H1 (cell line): ENCODE data around the gene ASAP3.

Experiments
- CHD1 ChIP-seq: IDR thresholded peaks from 2 replicates; pipeline ENCODE4 v1.6.1; 2012; ENCODE audit warnings: low read depth, low read length, improper control_type of control experiment
- CTCF ChIP-seq, 3 experiments: IDR thresholded peaks; 1 replicate in 2 of 3; 2 replicates in 1 of 3; pipeline versions ENCODE4 v1.5.1 to v1.6.1; 2011; ENCODE audit warnings: low read length in 3 of 3, mild to moderate bottlenecking in 3 of 3, inconsistent platforms in 2 of 3, low read depth in 1 of 3, moderate library complexity in 1 of 3; ENCODE audit not compliant: insufficient read depth in 1 of 3; ENCODE audit errors: control extremely low read depth in 1 of 3
- EZH2 ChIP-seq: fragments of 200-600 bp; sonication (generic); IDR thresholded peaks from 2 replicates; pipeline ENCODE4 v1.7.1; 2012; ENCODE audit warnings: low read depth, mild to moderate bottlenecking, moderate library complexity, low read length, inconsistent platforms; ENCODE audit not compliant: severe bottlenecking
- JUND ChIP-seq: IDR thresholded peaks from 2 replicates; pipeline ENCODE4 v1.6.1; 2011; ENCODE audit warnings: mild to moderate bottlenecking, improper control_type of control experiment, low read length
- POLR2A ChIP-seq, 2 experiments: IDR thresholded peaks; 1 replicate in 1 of 2; 2 replicates in 1 of 2; pipeline ENCODE4 v1.6.1; 2011; ENCODE audit warnings: low read depth in 2 of 2, low read length in 2 of 2, mild to moderate bottlenecking in 2 of 2; ENCODE audit errors: control extremely low read depth in 1 of 2
- RAD21 ChIP-seq, 2 experiments: IDR thresholded peaks in 1 of 2; conservative IDR thresholded peaks in 1 of 2; 2 replicates each; pipeline ENCODE4 v1.6.1; 2011; ENCODE audit warnings: low read depth in 2 of 2, low read length in 2 of 2, improper control_type of control experiment in 1 of 2, inconsistent platforms in 1 of 2, mild to moderate bottlenecking in 1 of 2, moderate library complexity in 1 of 2
- SP1 ChIP-seq: IDR thresholded peaks from 2 replicates; pipeline ENCODE4 v1.6.1; 2011; ENCODE audit warnings: low read depth, low read length
- ZNF274 ChIP-seq: IDR thresholded peaks from 2 replicates; pipeline ENCODE4 v1.7.0; 2012; ENCODE audit warnings: low read length, borderline replicate concordance; ENCODE audit errors: extremely low read depth

GRCh38 chr1:23492132-23492720, 8.2 kb upstream of the ASAP3 start:
- TF ChIP-seq CTCF (IDR thresholded peaks at IDR 0.05; ENCODE audit: control extremely low read depth in 1 of 3, insufficient read depth in 1 of 3, low read depth in 1 of 3, low read length in 3 of 3) (no peak), JUND (no peak), SP1 (no peak), EZH2 (no peak), ZNF274 (no peak), POLR2A (IDR thresholded peaks at IDR 0.05; ENCODE audit: control extremely low read depth in 1 of 2, low read depth in 2 of 2, low read length in 2 of 2) (no peak), CHD1 (no peak), RAD21 (IDR thresholded peaks at IDR 0.05 in 1 of 2, conservative IDR thresholded peaks at IDR 0.05 in 1 of 2; ENCODE audit: low read depth in 2 of 2, low read length in 2 of 2) (no peak)
